Activated CD4-positive, alpha-beta T cell treated with anti-CD3 and anti-CD28 coated beads for 1 hour (primary cell): ENCODE results near the gene DNAJC1.

Source experiments
- DNase-seq: peaks from one replicate; pipeline ENCODE4 v3.0.0-alpha.2; 2020

Gene DNAJC1

GRCh38 chr10:22006379-22006884, 2.9 kb upstream of the DNAJC1 start:
- no peak for DNase-seq

DNA sequence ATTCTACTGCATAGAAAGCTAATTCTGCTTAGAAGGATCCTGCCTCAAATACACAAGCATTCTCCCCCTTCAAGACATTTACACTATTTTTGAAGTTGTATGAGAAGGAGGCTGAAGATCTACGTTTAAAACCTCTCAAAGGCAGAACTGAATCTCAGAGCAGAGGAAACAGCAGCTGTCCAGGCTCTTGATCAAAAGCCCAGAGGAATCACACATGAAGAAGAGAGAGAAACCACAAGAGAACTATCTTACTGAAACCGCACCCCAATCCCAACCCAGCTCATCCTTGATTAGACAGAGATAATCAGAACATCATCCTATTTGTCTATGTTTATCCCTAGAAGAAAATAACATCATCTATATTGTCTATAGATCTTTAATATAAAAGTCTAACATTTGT, 2.2 kb upstream of the DNAJC1 start:
- no peak for DNase-seq

- no peak for DNase-seq
Measured at GRCh38 chr10:22003964-22004281, 393 bp upstream of the DNAJC1 start.

GRCh38 chr10:22002591-22003176, 846 bp downstream of the DNAJC1 start:
- no peak for DNase-seq

DNA sequence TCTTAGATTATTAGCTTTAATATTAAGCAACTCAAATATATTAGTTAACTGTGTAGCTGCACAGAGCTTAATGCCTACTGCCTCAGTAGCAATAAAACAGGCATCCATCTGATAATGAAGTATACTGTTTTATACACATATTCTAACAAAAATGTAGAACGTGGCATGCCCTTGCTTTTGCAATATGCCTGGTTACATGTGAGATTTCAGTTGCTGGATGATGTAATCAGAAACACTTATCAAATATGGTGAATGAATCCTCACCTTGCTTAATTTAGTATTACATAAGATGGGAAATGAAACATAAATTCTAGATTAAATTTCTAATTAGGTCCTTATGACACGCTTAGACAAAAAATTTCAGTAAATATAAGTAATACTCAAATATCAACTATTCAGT, 8.0 kb downstream of the DNAJC1 start:
- no peak for DNase-seq

- no peak for DNase-seq
Measured at GRCh38 chr10:21993360-21994001, 10.0 kb downstream of the DNAJC1 start.

GRCh38 chr10:21991785-21992184, 11.7 kb downstream of the DNAJC1 start:
- DNase-seq = no peak

DNA sequence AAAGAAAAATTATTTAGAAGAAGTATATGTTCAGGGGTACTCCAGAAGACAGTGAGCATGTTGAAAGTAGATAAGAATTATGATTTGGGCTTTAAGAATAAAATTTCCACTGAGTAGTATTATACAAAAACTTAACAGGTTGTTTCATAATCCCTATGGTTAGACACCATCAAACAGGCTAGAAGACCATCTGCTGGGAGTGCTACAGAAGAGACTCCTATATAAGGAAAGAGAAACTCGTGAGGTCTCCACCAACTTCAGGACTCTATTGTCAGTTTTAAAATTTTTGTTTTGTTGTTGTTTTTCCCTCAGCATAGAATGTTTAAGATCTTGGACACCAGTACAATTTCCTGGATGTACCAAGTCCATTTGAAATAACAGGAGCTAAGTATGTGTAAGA, 13.1 kb downstream of the DNAJC1 start:
- DNase-seq = no peak

- DNase-seq = no peak
Measured at GRCh38 chr10:21989453-21990154, 13.9 kb downstream of the DNAJC1 start.

- DNase-seq = no peak
Measured at GRCh38 chr10:21985541-21985940, 18.0 kb downstream of the DNAJC1 start.

- no peak for DNase-seq
Measured at GRCh38 chr10:21981118-21981517, 22.4 kb downstream of the DNAJC1 start.

- no peak for DNase-seq
Measured at GRCh38 chr10:21980691-21981090, 22.8 kb downstream of the DNAJC1 start.

DNA sequence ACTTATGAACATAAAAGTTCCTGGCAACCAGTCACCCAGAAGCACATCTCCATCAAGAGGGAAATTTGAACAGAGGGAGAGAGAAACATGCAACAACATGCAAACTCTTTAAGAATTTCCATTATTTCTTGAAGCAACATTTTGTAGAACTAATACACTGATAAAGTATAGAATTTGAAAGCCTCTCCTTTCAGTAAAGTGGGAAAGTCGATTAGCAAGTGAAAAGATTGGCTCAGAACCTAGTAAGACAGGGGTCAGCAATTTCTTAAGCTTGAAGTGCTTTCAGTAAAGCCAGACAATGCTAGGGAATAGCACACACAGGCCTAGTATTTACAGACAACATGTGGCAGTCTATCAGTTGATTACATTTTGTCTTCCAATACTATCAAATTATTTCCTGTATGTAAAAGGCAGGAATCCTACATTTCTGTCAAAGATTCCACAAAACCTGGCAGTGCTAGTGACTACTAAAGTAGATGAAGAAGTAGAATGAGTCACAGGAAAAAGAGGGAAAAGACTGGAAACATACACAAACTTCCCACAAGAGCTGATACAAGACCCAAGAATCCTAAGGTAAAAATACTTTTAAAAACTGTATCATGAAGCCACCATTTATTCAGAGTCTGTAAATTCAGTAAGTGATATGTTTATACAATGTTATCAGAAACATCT, 25.2 kb downstream of the DNAJC1 start:
- DNase-seq = no peak

- no peak for DNase-seq
Measured at GRCh38 chr10:21976739-21977138, 26.8 kb downstream of the DNAJC1 start.

DNA sequence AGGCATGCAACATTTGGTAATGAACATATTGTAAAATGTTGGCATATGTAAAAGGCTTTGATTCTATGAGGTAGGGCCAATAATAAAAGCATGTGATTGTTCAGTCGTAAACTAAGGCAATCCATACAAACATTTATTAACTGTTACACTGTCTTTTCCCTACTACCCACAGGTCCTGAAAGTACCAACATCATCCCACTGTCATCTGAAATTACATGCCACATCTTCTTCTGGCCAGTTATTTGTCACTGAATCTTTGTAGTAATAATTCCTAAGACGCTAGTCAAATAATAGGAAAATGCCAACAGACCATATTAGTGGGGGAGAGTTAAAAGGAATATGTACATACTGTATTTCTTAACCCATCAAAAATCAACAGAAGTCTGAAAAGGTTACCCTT, 27.2 kb downstream of the DNAJC1 start:
- DNase-seq = no peak

DNA sequence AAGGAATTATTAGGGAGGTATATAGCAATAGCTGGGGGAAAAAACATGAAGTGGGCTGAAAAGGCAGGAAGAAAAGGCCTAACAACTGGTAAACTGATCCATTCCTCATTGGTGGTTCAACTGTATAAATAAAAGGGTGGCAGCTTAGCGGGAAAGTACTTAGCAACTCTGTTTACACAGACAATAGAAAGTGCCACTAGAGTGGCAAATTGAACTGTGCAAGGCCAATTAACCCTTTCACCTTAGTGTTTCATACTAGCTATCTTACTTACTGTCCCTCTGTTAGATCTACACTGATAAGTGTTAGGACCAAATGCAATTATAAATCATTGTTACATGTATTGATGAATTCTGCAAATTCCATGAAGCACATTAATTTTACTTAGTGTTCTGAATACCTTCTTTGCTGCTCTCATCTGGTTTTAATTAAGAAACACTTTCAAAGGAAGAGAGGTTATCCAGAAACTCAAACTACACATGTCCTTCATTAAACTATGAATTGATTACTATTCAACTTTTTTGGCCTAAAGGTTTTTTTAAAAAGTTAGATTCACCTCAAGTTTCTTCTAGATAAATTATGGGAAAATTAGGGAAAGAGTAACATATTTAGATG, 28.0 kb downstream of the DNAJC1 start:
- no peak for DNase-seq

DNA sequence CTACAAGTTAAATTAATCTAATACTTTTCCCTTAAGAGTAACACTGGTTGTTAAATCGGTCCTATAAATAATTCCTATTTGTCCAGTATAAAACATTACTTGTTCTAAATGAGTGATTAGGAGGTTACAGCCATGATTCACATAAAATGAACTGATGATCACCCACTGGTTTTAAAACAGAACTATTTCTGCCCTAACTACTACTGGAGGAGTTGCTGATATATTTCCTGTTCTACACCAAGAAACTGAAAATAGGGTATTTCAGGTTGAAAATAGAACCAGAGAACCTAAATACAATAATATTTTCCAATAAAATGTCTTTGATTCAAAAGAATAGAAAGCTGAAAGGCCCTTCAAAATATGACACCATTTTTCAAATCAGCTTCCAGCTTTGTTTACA, 30.9 kb downstream of the DNAJC1 start:
- DNase-seq = no peak

DNA sequence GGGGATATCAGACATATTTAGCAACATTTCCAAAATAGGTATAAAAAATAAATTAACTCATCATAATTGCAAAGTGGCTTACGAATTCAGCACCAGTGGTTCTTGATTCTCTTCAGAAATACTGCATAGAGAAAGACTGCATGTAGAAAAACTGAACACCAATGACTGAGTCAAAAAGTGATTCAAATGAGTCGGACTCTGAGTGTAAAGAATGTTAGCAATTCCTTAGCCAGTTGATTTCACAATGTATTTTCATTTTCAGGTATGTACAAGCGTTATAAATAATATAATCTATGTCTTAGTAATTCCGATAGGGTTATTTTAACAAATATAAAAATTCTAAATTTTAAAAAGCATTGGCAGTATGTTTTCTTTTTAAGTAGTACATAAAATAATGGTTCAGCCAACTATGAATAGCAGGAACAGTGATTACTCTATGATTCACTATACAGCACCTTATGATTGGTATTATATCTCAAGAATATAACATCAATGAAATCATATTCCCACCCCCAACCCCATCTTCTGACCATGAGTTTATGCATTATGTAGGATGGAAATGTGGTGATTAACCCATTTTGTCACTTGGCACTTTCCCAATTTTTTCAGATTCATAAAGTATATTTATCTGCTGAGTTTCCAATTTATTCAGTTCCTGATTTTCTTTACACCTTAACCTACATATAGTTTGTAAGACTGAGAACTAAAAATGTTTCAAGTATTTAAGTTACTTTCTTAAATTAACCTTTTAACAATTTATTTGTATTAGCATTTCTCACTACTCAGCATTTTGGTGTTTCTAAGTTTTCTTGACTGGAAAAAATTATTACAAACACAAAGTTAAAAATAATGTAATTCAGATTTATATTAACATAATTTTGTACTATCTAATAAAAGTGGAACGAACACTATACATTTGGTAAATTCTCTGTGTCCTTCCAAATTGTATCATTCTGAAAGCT, 33.9 kb downstream of the DNAJC1 start:
- no peak for DNase-seq

DNA sequence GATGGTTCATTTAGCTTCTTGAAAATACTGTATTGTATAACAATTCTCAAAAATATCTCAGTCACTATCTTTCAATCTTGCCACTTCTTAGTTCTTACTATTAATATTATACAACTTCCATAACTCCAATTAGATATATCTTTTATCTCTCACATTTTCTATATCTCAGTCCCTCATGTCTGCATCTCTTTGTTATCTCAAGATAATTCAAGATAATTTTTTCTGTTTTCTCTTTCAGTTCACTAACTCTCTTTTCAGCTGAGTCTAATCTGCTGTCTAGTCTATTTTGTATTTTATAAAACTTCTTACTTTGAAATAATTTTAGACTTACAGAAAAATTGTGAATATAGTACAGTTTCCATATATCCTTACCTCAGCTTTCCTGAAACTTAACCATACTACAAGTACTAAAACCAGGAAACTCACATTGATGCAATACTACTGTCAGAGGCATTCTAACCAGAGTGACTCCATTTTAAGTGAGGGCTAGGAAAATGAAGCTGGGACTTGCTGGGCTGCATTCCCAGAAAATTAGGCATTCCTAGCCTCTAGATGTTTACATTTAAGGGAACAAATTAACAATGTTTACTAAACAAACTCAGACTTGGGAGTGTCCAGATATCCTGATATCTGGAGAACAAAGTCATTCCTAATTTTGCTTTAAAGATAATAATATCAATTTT, 38.4 kb downstream of the DNAJC1 start:
- DNase-seq = no peak

- no peak for DNase-seq
Measured at GRCh38 chr10:21962358-21962757, 41.2 kb downstream of the DNAJC1 start.

DNA sequence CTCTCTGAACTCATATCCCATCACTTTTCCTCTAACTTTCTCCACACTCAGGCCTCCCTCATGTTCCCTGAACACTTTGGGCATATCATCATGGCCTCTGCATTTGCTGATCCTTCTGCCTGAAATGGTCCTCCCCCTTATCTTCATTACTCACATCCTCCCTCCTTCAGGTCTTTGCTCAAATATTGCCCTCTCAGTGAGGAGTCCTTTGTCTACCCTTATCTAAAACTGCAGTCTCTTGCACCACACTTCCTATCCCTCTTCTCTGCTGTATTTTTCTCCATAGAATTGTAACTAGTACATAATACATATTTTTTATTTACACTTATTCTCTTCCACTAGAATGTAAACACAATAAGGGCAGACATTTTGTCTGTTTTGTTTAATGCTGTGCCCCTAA, 41.7 kb downstream of the DNAJC1 start:
- no peak for DNase-seq

DNA sequence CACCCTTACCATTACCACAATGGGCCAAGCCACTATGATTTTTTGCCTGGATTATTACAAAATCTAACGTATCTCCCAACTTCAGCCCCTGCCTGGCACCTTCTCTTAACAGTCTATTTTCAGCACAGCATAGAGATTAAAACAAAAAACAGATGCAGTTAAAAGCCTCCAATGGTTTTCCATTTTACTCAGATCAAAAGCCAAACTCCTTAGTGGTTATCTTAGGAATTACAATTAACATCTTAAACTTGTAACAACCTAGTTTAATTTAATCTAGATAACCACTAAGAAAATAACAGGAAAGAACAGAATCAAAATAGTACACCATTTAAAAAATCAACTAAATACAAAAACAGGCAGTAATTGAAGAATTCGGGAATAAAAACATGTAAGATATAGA, 43.5 kb downstream of the DNAJC1 start:
- DNase-seq = no peak
